IPS DF 4.7 (cell line): Measurements from ENCODE around the gene FBXO34.

Experiments
- DNase-seq: peaks from one replicate; pipeline ENCODE4 v3.0.0-alpha.2; 2013; ENCODE audit warnings: low spot score; ENCODE audit errors: extremely low read depth

Gene FBXO34, protein sequence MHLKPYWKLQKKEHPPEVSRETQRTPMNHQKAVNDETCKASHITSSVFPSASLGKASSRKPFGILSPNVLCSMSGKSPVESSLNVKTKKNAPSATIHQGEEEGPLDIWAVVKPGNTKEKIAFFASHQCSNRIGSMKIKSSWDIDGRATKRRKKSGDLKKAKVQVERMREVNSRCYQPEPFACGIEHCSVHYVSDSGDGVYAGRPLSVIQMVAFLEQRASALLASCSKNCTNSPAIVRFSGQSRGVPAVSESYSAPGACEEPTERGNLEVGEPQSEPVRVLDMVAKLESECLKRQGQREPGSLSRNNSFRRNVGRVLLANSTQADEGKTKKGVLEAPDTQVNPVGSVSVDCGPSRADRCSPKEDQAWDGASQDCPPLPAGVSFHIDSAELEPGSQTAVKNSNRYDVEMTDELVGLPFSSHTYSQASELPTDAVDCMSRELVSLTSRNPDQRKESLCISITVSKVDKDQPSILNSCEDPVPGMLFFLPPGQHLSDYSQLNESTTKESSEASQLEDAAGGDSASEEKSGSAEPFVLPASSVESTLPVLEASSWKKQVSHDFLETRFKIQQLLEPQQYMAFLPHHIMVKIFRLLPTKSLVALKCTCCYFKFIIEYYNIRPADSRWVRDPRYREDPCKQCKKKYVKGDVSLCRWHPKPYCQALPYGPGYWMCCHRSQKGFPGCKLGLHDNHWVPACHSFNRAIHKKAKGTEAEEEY

DNA sequence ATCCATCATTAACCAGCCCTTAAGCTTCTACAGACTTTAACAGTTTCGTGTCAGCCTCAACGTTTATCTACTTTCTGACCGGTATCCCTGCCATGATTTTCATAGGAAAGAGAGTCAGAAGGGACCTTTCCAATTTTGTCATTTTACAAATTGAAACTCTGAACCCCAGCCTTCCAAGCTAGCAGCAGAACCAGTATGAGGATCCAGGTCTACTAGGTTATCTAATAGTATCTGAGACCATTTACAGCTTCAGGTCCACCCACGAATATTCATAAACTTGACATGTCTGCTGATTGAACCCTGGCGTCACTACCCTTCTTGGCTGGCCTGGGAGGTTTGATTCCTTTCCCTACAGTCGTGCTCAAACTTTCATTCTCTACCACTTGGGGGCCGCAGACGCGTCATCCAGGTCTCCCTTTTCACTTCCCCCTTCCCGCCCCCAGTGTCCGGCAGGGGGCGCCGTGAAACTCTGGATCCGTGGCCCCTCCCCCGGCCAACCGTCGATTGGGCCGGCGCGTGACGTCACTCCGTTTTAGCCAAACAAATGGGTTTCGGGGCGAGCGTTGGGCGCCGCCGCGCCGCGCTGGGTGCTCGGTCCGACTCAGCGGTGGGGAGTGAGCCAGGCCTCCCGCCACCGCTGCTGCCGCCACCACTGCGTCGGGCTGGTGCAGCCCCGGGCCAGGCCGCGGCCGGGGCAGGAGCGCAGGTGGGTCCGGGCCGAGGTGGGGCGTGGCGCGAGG, at the start of gene FBXO34:
FBXO34 (plus strand) TSS at position 590 of the 740 bp plus-strand sequence. CDS start 78,970 bp downstream, outside the sequence.
- DNase-seq, result peak; percentile 72

DNA sequence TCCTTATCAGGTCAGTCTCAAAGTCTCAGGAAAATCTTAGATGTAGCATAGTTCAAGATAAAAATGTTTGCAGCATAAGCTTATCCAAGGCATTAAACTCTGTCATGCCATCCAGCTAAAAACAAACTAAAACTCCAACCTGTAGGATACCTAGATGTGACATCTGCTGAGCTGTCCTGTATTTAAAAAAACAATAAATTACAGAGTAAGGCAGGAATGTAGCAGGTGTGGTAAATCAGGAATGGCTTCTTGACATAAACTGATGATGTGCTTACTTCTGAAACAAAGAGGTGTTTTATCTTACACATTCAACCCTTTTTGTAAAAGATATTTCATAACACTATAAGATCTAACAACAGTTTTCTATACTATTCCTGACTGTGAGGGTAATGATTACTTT, 49.3 kb upstream of the FBXO34 start:
- DNase-seq, result no peak

DNA sequence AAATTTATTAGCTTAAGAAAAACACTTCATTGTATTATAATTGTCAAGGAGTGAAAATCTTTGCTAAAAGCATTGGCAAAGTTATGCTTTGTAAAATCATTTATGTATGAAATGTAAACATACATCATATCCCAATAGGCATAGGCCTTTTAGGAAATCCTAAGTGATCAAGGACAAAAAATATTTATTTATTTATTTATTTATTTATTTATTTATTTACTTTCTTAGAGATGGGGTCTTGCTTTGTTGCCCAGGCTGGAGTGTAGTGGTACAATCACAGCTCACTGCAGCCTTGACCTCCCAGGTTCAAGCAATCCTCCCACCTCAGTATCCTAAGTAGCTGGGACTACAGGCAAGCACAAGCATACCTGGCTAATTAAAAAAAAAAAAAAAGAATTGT, 47.9 kb upstream of the FBXO34 start:
- no peak for DNase-seq

DNA sequence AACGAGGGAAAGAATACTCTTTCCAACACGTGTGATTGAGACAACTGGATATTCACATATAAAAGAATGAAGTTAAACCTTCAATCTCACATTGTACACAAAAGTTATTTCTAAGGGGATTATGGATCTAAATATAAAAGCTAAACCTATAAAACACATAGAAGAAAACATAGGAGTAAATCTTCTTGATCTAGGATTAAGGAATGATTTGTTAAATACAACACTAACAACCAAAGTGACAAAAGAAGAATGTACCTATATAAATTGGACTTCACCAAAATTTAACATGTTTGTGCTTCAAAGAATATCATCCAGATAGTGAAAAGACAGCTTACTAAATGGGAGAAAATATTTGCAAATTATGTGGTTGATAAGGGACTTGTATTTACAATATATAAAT, 43.0 kb upstream of the FBXO34 start:
- no peak for DNase-seq

DNA sequence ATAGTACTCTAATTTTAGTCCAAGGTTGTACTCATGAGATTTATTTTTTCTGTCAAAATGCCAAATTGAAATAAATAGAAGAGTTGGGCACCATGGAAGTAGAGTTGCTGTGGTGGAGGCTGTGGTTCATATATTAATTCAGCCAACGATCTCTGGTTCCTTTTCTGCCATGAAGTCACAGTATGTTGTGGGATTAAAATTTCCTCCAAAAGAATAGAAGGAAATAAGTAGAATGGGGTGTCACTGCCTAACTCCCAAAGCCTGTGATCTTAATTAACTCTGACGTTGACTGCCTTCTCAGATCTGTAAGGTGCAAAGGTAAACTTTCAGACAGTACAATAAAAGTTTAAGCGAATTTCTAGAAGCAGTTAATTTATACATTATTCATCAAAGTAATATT, 37.6 kb upstream of the FBXO34 start:
- DNase-seq, result no peak

DNA sequence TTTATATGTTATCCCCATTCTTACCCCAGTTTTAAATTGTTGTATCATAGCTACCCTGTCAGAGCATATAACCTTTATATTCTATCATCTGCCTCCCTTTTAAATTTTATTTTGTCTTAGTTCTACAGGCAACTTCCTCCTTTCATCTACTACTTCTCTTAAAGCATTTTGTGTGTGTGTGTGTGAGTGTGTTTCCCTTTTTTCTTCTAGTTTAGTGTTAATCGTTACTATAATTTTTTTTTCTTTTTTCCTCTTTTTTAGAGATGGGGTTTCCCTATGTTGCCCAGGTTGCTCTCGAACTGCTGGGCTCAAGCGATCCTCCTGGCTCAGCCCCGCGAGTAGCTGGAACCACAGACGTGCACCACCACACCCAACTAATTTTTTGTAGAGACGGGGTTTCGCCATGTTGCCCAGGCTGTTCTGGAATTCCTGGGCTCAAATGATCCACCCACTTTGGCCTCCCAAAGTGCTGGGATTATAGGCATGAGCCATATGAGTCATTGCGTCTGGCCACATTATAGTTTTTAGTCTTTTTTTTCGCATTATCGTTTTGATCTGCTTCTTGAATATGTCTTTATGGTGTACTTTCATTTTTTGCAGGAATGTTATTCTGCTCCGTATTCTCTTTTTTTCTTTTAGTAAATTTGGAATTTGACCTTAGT, 33.1 kb upstream of the FBXO34 start:
- no peak for DNase-seq

DNA sequence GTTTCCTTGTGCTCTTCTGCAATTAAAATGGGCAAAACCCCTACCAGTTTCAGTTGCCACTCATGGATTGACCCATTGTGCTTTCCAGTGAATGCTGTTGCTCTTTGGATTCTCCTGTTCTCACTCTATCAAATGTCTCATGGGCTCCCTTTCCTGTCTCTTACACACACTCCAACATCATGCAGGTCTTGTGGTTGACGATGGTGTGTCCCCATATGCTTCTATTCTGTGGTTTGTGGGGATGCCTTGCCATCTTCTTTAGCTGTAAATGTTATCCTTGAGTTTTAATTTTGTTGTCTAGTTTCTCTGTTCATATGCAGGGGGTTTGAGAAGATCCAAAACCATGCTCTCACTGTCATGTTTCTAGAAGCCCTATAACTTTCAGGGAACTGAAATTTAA, 31.9 kb upstream of the FBXO34 start:
- no peak for DNase-seq

DNA sequence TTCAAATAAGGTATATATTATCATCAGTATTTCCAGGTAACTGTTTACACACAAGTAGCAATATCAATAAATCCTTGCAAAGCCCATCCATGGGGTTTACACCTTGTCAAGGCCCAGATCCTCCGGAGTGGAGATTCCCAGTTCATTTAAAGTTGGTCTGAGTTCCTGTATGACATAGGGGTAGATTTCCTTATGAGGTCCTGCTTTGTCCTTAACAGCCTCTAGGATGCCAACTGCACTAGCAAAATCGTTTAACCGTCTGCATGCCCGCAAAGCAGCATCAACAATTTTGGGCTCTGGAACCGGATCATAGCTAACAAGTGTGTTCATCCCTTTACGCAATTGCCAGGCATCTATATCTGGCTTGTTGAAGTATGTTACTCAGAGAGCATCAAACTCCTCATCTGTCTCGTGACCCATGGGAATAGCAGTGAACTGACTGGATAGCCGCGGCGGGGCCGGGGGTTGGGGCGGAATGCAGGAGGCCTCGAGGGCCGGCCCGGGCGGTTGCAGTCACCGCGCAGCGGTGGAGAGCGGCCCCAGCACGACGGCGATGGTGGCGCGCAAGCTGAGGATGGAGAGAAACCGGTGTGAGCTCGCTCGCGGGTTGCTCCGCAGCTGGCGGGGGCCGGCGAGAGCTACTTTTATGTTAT, 30.6 kb upstream of the FBXO34 start:
- DNase-seq, result no peak

DNA sequence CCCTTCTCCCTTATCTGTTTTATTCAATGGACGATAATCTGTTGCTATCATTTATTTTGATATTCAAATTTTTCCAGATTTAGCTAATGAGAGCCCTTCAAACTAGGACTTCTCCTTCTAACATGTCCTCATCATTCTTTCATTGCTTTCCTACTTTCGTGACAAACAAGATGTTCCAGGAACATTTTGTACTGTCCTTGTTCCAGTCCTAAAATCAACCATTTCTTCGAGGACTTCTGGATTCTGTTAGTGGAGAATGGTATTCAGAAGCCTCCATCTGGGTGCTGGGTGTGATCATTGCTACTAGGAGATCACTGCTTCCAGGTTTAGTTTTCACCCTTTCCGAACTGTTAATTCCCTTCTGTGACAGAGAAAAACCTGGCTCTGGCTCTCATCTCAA, 29.5 kb upstream of the FBXO34 start:
- DNase-seq, result no peak

DNA sequence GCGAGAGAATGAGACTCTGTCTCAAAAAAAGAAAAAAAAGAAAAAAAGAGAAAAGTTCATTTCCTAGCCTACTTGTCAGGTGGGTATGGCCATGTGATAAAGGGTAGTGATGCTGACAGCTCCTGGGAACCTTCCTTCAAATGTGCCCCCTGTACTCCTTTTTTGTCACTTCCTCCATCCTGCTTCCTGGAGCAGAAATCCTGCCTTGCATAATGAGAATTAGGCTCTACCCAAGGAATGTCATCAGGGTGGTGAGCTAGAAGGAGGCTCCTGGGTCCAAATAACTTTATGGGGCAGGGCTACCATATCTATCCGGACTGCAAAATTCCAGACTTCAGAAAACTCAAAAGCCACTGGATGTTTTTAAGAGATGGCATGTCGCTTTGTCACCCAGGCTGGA, 27.8 kb upstream of the FBXO34 start:
- DNase-seq, result no peak

DNA sequence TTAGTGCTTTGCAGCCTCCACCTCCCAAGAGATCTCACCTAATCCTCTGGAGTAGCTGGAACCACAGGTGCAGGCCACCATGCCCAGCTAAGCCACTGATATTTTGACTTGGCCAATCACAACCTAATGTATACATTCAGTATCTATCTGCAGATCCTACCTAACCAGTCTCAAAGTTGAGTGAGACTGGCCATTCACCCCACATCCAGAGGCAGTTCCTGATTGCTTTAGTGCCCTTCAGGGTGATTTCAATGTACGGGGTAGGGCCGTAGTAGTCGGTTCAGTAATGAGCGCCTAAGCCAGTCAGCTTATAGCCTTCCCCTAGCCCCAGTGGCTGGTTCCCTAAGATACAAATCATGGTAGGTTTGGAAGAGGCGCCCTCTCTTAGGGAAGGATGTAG, 27.4 kb upstream of the FBXO34 start:
- DNase-seq, result no peak

DNA sequence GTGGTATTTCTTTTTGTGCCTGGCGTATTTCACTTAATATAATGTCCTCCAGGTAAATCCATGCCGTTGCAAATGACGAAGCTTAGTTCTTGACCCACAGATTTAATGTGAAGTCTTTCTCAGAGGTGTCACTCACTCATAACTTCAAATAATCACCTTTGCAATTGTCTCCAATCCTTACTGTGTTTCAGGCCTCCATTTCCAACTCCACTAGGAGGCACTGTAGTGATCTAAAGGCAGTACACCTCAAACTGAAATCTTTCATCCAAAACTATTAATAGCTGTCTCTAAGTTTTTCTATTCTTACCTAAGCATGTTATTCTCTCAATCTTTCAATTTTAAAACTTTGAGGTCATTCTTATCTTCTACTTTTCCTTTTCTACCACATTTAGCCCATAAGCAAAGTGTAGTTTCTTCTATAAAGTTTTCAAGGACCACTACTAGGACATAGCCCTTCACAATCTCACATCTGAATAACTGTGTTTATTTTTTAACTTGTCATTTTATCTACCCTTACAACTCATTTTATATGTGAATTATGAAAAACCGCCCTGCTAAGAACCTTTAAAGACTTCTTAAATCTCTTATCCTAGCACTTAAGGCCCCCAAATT, 25.5 kb upstream of the FBXO34 start:
- DNase-seq, result no peak

DNA sequence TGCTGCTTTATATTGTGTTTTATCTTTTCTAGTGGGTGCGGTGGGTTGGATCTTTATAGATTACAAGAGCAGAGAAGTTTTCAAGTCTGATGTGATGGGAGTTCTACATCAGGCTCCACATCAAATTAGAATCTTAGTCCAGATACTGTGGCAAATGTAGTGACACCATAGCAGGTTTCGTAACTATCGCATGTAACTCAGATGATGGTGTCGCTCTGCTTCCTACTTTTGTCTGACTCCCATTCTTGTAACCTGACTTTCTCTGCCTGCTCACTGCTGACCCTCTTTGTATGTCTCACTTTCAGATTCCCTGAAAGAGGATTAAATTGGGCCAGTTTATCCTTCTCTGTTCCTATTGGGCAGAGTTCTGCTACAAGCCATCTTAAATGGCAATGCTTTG, 22.8 kb upstream of the FBXO34 start:
- no peak for DNase-seq

DNA sequence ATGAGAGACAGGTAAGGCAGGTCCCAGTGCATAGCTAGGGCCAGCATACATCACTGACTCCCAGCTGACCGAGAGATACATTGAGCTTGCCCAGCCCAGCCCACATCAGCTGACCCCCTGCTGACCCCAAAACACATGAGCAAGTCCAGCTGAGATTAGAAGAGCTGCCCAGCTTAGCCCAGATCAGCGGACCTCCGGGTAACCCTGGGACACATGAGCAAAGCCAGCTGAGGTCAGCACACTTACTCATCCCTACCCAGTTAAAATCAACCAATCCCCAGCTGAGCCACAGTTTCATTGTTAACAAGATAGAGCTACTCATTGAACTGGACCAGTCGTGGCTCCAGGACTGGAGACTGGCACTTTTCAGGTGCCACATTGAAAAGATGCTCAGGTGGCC, 21.8 kb upstream of the FBXO34 start:
- DNase-seq, result no peak

DNA sequence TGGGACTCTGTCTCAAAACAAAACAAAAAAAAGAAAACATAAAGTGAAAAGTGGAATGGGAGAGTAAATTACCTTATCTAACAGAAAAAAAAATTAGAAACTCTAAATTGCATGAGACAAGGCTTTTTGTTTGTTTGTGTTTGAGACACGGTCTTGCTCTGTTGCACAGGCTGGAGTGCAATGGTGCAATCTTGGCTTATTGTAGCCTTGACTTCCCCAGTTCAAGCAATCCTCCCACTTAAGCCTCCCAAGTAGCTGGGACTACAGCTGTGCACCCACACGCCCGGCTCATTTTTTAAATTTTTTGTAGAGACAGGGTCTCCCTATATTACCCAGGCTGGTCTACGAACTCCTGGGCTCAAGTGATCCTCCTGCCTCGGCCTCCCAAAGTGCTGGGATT, 17.9 kb upstream of the FBXO34 start:
- no peak for DNase-seq

DNA sequence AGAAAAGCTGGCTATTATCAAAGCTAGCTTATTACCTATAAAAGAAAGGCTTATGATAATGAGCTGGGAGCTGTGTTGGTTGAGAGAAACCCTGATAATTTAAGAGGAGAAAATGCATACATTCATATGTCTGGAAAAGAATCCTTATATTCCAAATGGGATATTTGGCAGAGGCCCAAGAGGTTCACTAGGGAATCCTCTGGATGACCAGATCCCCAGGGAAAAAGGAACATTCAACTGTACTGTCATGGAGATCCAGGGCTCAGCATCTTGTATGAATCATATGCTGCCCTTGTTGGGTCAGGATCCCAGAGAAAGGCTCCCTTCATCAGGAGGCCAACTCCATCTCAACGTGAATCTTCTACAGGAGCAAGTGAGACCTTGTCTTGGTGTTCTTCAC, 16.6 kb upstream of the FBXO34 start:
- DNase-seq, result no peak

DNA sequence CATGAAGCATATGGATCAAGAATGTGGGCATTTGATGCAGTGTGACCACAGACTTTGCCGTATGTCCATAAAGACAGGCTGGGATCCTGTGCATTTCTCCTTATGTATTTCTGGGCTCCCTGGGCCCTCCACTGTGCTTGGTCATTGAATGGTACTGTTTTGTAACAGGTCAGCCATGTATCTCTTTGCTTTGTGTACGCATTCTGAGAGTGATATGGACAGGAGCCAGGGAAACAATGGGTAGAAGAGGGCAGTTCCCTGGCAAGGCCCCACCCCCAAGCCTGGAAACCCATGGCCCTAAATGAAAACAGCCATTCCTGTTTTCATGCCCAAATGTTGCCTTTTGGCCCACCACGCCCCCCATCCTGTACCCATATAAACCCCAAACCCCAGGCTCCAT, 15.2 kb upstream of the FBXO34 start:
- DNase-seq, result no peak

DNA sequence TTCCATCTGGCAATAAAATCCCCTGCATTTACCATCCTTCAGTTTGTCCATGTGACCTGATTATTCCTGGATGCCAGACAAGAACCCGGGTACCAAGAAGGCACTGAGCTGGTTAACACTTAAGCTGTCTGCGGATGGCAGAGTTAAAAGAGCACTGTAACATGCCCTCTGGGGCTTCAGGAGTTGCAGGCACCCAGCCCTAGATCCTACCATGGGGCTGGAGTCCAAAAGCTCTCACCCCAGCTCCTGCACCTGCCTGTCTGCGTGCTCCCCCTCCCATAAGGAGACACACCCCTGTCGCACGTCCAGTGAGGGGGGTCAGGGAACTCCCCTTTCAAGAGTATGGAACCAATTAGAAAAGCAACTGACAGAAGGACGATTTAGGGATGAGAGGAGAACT, 14.6 kb upstream of the FBXO34 start:
- DNase-seq, result no peak

DNA sequence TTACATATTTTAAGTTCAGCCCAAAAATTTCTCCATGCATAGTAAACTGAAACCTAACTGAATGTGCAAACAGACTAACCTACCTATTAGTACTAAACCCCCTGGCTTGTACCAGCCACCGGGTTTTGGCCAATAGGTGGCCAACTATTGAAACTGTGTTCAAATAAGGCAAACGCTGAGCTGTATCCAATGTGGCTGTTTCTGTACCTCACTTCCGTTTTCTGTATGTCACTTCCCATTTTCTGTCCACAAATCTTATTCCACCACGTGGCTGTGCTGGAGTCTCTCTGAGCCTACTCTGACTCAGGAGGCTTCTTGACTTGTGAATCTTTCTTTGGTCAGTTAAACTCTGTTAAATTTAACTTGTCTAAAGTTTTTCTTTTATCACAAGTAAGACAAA, 6.0 kb upstream of the FBXO34 start:
- DNase-seq, result no peak

DNA sequence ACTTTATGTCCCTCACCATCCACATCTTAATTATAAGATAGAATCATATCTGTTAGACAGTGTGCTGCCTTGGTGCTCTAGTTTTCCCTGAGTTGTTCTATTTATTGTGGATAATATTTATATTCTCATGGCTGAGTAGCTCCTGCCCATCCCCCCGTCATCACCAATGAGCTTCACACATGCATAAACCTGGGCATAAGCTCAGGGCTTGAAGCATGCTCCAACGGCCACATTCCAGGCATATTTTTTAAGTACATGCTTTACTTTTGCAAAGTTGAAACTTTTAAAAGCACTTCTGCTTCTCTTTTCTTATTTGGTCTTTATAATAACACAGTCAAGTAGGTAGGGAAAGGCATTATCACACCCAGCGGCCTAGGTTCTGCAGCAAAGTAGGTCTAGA, 3.4 kb upstream of the FBXO34 start:
- no peak for DNase-seq
